Stimulated activated memory B cell treated with anti-CD40 and anti-IgM and Interleukin-4, amounts not matched to agents 10 μg/mL and 1 μg/mL and 100 μg/mL, for 72 hours (primary cell): Measurements from ENCODE around the gene COBL.

Experiments
- ATAC-seq: fragments of 150-1000 bp; cut with Tn5 transposase; 2 replicates; pipeline ENCODE4 v1.10.0; 2021
- H3K27ac Mint-ChIP-seq: one replicate; pipeline ENCODE4 v1.8.0; 2022; ENCODE audit warnings: mild to moderate bottlenecking, mixed read lengths
- H3K27me3 Mint-ChIP-seq: one replicate; pipeline ENCODE4 v1.8.0; 2022; ENCODE audit warnings: mixed read lengths
- H3K36me3 Mint-ChIP-seq: one replicate; pipeline ENCODE4 v1.8.0; 2022; ENCODE audit warnings: mixed read lengths
- H3K4me1 Mint-ChIP-seq: one replicate; pipeline ENCODE4 v1.8.0; 2022; ENCODE audit warnings: mixed read lengths
- H3K4me3 Mint-ChIP-seq: one replicate; pipeline ENCODE4 v1.8.0; 2022; ENCODE audit warnings: mild to moderate bottlenecking, moderate library complexity, mixed read lengths
- H3K9me3 Mint-ChIP-seq: one replicate; pipeline ENCODE4 v1.8.0; 2022; ENCODE audit warnings: mixed read lengths

Gene COBL

DNA sequence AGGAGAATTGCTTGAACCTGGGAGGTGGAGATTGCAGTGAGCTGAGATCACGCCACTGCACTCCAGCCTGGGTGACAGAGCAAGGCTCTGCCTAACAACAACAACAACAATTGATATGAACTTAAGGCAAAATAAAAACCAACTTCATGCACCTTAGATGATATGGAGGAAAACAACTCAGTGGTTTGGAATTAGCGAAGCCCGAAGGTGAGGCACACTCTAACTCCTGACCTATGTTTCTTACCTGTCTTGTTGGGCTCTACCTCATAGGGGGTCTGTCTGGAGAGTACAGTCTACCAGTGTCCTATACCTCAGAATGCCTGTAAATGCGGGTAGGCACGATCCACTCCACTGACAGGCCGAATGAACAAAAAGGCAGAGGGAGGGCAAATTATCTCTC, 24.3 kb upstream of the COBL start:
- Mint-ChIP-seq H3K27me3 (peaks cover 8% of the 10 kb centered on the region), H3K4me1 (no peaks in the 10 kb centered on the region), H3K27ac (no peak overlapping the region), H3K4me3 (no peak overlapping the region), H3K36me3 (no peaks in the 10 kb centered on the region), H3K9me3 (peaks cover 4% of the 10 kb centered on the region)
- no peak for ATAC-seq

DNA sequence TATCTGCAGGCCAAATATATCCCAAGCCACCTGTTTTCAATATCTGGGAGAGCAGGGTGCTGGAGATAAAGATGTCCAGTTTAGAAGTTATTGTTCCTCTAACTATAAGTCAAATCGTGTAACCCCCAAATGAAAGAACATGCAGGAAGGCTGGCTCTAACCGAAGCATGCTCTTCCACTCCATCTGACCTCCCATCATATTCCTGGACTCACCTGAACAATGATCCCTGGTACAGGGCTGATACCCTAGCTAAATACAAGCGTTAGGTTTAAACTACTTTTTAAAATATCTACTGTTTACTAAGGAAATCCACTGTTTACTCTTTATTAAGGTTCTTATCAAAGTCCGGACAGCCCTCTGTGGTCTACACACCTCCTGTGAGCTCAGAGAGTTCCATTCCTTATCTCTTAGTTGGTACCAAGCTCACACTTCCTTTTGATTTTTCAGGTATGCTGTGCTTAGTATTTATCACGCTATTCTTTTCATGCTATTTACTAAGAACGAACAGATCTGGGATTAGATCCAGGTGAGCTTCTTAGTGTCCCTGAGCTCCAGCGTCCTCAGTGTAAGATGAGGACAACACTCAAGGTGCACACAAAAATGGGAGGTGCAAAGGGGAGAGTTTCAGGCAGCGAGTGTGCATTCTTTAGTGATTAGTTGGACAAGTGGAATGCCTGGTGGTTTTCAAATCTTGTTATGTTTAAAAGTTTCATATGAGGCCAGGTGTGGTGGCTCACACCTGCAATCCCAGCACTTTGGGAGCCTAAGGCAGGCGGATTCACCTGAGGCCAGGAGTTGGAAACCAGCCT, 23.6 kb upstream of the COBL start:
- Mint-ChIP-seq H3K27ac (no peak overlapping the region), H3K4me3 (no peak overlapping the region), H3K4me1 (no peaks in the 10 kb centered on the region), H3K36me3 (no peaks in the 10 kb centered on the region), H3K9me3 (peaks cover 4% of the 10 kb centered on the region), H3K27me3 (peaks cover 8% of the 10 kb centered on the region)
- ATAC-seq, result peak; percentile 12

DNA sequence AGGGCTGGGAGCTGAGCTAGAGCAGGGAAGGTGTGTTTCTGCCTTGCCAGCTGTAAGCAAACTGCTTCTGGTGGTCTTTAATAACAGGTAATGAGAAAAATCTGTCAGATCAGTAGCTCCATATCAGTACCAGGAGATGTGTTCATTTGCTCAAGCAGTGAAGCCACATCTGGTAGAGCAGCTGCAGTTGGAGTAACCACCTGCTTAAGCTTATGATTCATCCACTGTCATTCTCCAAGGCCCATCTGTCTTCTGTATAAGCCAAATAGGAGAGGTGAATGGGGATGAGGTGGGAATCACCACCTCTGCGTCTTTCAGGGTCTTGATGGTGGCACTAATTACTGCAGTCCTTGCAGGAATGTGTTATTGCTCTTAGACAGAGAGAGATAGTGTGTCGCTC, 18.4 kb upstream of the COBL start:
- no peaks in the 10 kb centered on the region for H3K36me3 Mint-ChIP-seq
- ATAC-seq, result no peak
- H3K4me1 Mint-ChIP-seq, result no peaks in the 10 kb centered on the region
- no peaks in the 10 kb centered on the region for H3K27me3 Mint-ChIP-seq
- no peak overlapping the region for H3K27ac Mint-ChIP-seq
- no peaks in the 10 kb centered on the region for H3K9me3 Mint-ChIP-seq
- H3K4me3 Mint-ChIP-seq, result no peak overlapping the region

DNA sequence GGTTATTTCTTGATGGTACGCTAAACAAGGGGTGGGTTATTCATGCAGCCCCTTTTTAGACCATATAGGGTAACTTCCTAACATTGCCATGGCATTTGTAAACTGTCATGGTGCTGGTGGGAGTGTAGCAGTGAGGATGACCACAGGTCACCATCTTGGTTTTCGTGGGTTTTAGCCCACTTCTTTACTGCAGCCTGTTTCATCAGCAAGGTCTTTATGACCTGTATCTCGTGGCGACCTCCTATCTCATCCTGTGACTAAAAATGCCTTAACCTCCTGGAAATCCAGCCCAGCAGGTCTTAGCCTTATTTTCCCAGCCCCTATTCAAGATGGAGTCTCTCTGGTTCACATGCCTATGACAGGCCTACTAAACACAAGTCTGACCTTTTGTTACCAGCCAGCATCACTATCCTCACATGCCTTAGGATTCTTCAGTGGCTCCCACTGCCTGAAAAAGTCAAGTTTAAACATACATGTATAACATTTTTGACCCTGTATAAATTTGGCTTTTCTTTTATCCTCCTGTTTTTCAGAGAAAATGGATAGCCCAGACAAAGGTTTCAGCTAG, 13.2 kb upstream of the COBL start:
- Mint-ChIP-seq H3K9me3 (no peaks in the 10 kb centered on the region), H3K4me3 (no peak overlapping the region), H3K36me3 (no peaks in the 10 kb centered on the region), H3K27ac (no peak overlapping the region), H3K4me1 (no peaks in the 10 kb centered on the region), H3K27me3 (peaks cover 15% of the 10 kb centered on the region)
- ATAC-seq, result no peak

DNA sequence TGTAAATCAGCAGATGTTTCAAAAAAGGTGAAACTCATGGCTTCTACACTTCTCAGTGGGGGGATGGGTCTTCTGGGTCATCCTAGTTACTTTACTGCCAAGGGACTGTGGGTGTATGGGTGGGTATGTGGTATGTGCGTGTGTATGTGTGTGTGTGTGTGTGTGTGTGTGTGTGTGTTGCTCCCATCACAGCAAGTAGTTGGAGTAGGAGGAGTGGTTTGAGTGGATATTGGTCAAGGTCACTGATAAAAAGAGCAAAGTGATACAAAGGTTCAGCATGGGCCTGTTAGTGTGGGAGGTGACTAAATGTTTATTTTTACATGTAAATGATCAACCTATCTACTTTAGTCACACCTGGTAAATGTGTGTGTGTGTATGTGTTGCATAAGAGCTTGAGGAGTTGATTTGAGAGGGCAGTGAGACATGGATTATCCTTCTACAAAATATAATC, 11.8 kb upstream of the COBL start:
- no peaks in the 10 kb centered on the region for H3K36me3 Mint-ChIP-seq

DNA sequence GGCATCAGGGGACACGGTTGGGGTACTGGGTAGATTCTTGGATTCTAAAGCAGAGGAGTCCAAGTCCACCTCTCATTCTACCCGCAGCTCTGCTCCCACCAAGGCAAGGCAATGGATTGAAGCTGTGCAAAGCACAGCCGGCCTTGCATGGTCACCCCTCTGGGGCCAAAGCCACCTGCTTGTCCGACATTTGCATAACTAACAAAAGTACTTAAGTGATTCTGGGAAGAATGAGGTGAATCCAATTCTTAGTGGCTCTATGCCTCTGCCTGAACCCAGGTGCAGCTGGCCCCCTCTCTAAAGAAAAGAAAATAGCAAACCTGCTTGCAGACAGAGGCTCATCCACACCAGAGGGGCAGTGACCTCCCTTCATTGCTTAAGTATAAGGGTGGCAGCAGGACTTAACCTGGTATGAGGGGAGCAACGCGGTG, 10.7 kb upstream of the COBL start:
- Mint-ChIP-seq H3K4me1 (no peaks in the 10 kb centered on the region), H3K27ac (no peak overlapping the region), H3K27me3 (peaks cover 15% of the 10 kb centered on the region), H3K4me3 (no peak overlapping the region), H3K36me3 (no peaks in the 10 kb centered on the region), H3K9me3 (no peaks in the 10 kb centered on the region)
- no peak for ATAC-seq

More for the DNA sequence above, 11.8 kb upstream of the COBL start:
- no peak for ATAC-seq
- Mint-ChIP-seq H3K27me3 (peaks cover 15% of the 10 kb centered on the region), H3K9me3 (no peaks in the 10 kb centered on the region), H3K4me3 (no peak overlapping the region), H3K27ac (no peak overlapping the region), H3K4me1 (no peaks in the 10 kb centered on the region)

DNA sequence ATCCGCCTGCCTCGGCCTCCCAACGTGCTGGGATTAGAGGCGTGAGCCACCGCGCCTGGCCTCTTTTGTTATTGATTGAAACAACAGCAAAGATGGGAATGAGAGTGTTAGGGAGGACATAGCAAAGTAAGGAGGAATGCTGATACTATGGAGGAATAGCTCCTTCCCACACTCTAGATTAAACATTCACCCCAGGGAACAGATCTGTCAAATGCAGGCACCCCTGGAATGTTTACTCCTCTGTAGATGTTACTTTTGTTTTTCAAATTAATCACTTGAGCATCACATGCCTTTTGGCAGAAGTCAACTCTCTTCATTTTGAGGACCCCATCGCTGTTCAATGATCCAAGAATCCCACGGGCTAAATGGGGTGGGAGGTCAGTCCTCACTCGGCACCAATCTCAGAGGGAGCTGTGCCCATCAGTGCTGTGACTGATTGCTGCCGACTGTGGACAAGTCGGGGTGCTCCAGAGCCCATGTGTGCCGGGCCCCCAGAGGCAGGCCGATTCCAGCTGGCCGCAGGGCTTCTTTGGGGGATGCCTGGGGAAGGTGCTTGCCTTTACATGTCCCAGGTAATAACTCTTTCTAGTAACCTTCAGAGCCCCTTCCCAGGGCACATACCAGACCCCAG, 10.2 kb upstream of the COBL start:
- peaks cover 15% of the 10 kb centered on the region for H3K27me3 Mint-ChIP-seq

DNA sequence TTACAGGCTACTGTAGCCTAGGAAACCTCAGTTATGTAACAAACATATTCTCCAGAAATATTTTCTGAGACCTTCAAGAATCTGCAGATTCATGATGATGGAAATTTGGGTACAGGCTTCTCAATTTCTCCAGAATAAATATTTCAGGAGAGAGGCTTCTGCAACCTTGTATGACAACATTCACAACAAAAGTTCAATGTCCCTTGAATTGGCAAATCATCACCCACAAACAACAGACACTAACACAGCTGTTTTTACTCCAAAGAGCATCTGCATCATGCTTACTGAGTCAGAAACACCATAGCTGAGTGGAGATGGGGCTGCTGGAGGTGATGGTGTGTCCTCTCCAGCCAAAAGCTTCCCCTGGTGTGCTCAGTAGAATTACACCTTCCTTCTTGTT, 9.3 kb upstream of the COBL start:
- H3K4me1 Mint-ChIP-seq, result no peaks in the 10 kb centered on the region
- no peak overlapping the region for H3K27ac Mint-ChIP-seq
- ATAC-seq, result no peak
- no peaks in the 10 kb centered on the region for H3K36me3 Mint-ChIP-seq
- peaks cover 15% of the 10 kb centered on the region for H3K27me3 Mint-ChIP-seq
- H3K4me3 Mint-ChIP-seq, result no peak overlapping the region
- no peaks in the 10 kb centered on the region for H3K9me3 Mint-ChIP-seq

More for the DNA sequence above, 10.2 kb upstream of the COBL start:
- no peak overlapping the region for H3K4me3 Mint-ChIP-seq
- no peak overlapping the region for H3K27ac Mint-ChIP-seq
- H3K4me1 Mint-ChIP-seq, result no peaks in the 10 kb centered on the region
- H3K9me3 Mint-ChIP-seq, result no peaks in the 10 kb centered on the region
- no peak for ATAC-seq
- no peaks in the 10 kb centered on the region for H3K36me3 Mint-ChIP-seq

DNA sequence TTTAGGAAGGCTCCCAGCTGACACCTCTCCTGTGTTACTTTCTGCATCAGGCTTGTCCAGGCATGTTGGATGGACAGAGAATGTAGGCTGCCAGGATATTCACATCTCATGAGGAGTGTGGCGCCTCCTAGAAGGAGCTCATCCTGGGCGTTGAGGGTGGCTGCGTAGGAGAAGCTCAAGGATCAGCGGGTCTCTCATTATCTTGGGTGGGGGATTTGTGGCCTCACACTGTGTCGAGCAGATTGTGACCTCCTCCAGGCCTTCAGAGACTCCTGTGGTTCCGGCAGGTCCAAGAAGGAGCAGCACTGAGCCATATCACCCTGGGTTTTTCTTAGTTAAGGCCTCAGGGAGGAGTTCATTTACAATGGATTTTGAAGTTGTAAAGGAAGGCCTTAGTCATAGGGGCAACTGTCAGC, 8.7 kb upstream of the COBL start:
- no peak overlapping the region for H3K4me3 Mint-ChIP-seq
- H3K27ac Mint-ChIP-seq, result no peak overlapping the region
- H3K27me3 Mint-ChIP-seq, result peaks cover 15% of the 10 kb centered on the region
- no peaks in the 10 kb centered on the region for H3K9me3 Mint-ChIP-seq
- H3K36me3 Mint-ChIP-seq, result no peaks in the 10 kb centered on the region
- H3K4me1 Mint-ChIP-seq, result no peaks in the 10 kb centered on the region
- no peak for ATAC-seq

DNA sequence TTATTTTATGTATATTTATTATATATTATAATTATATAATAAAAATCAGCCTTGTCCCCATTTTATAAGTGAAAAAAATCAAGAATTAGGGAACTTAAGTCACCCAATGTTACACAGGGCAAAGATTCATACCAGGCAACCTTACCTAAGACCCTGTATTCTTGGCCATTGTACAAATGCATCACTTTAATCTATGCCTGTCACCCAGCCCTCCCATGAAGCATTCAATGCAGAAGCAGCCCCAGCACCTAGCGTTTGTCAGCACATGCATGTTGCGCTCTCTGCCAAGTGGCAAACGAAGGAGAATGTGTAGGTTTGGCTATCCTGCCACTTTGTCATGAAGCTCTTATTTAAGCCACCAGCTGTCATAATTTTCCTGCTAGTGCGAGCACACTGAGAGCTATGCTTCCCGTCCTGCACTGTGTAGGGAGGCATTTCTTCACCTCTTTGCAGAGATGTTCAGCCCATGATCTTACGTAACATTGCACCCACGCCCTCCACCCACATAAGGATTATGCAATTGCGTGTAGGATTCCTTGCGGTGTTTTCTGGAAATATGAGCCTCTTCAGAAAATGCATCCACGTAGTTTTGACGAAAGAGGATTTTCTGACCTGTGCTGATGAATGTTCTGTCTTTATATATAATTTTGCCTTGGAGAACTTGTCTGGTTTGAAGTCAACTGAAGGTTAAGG, 7.7 kb upstream of the COBL start:
- H3K27me3 Mint-ChIP-seq, result peaks cover 15% of the 10 kb centered on the region
- no peaks in the 10 kb centered on the region for H3K4me1 Mint-ChIP-seq
- no peaks in the 10 kb centered on the region for H3K36me3 Mint-ChIP-seq
- no peak for ATAC-seq
- no peak overlapping the region for H3K4me3 Mint-ChIP-seq
- H3K27ac Mint-ChIP-seq, result no peak overlapping the region
- H3K9me3 Mint-ChIP-seq, result no peaks in the 10 kb centered on the region

DNA sequence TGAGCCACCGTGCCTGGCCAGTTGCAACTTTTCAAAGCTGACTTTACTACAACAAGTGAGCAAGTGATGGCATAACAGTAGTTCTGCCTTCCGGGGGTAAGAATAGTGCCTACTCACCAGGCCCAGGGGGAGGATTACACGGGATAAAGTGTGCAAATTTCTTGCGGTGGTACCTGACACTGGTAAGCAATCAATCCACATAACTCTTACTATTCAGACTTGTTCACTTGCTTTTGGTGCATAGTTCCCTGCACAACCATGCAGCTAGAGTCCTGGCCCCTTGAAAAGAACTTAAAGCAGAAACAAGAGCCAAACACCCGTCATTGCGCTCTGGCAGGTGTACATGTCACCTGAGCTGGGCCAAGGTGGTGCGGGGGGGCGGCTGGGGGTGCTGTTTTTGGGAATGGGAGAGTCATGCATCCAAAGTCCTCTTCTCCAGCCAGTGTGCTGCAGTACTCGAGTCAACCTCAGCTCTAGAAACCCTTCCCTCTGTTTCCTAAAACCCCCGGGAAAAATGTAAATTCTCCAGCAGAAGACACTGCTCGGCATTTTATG, 5.4 kb upstream of the COBL start:
- no peak for ATAC-seq
- Mint-ChIP-seq H3K27me3 (peaks cover 20% of the 10 kb centered on the region), H3K9me3 (no peaks in the 10 kb centered on the region)

DNA sequence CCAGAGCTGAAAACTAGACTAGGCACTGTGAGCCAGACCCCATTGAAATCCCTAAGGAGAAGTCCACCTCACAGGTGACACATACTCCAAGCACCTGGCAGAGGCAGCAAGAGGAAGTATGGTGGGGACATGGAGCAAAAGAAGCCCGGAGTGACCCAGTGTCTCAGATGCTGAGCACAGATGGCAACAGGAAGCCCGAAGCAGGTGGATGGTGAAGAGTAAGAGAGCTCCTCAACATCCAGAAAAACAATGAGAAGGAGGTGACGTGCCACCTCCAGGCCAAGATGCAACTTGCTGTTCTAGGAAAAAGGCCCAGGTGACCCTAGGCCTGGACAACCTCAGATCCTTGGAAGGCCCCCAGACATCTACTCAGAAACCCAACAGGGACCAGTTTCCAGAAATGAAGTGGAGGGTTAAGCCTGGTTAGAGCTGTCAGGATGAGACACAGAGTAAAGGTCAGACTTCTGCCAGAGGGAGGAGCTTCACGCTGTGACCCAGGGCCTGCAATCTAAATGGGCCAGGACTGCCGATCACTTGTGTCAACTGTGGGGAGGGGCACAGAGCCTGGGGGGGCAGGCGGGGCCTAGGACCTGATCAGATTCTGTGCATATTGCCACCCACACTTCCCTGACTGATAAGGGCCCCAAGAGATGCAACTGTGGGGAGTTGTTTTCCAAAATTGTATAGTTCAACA, 2.4 kb upstream of the COBL start:
- H3K4me1 Mint-ChIP-seq, result peaks cover 6% of the 10 kb centered on the region

More for the DNA sequence above, 5.4 kb upstream of the COBL start:
- H3K4me1 Mint-ChIP-seq, result no peaks in the 10 kb centered on the region
- H3K4me3 Mint-ChIP-seq, result no peak overlapping the region
- H3K27ac Mint-ChIP-seq, result no peak overlapping the region
- H3K36me3 Mint-ChIP-seq, result no peaks in the 10 kb centered on the region

DNA sequence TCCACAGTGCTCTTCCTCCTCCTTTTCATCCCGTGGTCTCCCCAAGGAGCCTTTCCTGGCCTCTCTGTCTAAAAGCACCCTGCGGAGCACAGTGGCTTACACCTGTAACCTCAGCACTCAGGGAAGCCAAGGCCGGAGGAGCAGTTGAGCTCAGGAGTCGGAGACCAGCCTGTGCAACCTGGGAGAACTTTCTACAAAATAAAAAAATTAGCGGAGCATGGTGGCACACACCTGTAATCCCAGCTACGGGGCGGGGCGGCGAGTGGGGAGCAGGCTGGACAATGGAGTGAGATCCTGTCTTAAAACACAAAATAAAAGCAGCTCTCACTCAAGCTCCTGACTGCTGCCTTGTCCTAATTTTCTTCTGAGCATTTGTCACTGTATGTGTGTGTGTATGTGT, 1.4 kb upstream of the COBL start:
- no peaks in the 10 kb centered on the region for H3K36me3 Mint-ChIP-seq
- H3K4me1 Mint-ChIP-seq, result peaks cover 6% of the 10 kb centered on the region
- ATAC-seq, result no peak
- H3K4me3 Mint-ChIP-seq, result no peak overlapping the region
- no peak overlapping the region for H3K27ac Mint-ChIP-seq
- no peaks in the 10 kb centered on the region for H3K9me3 Mint-ChIP-seq
- peaks cover 37% of the 10 kb centered on the region for H3K27me3 Mint-ChIP-seq

More for the DNA sequence above, 2.4 kb upstream of the COBL start:
- Mint-ChIP-seq H3K4me3 (no peak overlapping the region), H3K9me3 (no peaks in the 10 kb centered on the region), H3K27me3 (peaks cover 32% of the 10 kb centered on the region), H3K36me3 (no peaks in the 10 kb centered on the region), H3K27ac (no peak overlapping the region)
- no peak for ATAC-seq

DNA sequence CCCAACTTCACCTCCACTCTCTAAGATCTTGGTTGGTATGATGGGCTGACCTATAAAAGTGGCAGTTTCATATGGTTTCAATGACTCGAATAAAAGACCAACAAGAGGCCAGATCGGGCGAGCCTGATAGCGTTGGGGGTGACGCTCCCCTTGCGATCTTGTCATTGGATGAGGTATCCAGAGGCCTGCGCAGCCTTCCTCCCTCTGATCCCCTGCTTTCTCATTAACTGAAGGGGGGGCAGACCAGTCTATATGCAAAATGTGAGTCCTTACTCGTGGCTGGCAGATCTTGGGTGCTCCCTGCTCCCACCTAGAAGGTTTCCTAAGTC, 937 bp upstream of the COBL start:
- ATAC-seq, result no peak
- Mint-ChIP-seq H3K27ac (no peak overlapping the region), H3K4me3 (no peak overlapping the region), H3K27me3 (peaks cover 37% of the 10 kb centered on the region), H3K4me1 (peaks cover 6% of the 10 kb centered on the region), H3K9me3 (no peaks in the 10 kb centered on the region), H3K36me3 (no peaks in the 10 kb centered on the region)

DNA sequence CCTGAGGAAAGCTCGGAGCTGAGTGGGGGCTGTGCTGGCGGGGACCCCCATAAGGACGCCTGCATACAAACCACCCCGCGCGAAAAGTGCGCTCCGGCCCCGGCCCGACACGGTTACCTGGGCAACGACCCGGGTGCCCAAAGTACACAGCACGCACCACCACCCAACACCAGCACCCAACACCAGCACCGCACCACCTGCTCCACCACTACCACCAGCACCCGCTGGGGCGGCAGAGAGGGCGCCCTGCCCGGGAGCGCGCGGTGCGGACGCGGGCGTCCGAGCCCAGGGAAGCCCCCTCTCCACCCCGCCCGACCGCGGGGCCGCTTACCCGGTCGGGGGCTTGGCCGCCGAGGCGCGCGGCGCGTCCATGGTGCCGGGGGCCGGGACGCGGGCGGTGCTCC, 345 bp downstream of the COBL start:
- Mint-ChIP-seq H3K36me3 (no peaks in the 10 kb centered on the region), H3K9me3 (no peaks in the 10 kb centered on the region), H3K27ac (no peak overlapping the region), H3K27me3 (peaks cover 37% of the 10 kb centered on the region), H3K4me3 (no peak overlapping the region), H3K4me1 (peaks cover 6% of the 10 kb centered on the region)
- peak; percentile 40 for ATAC-seq
